Stimulated activated CD4-positive, alpha-beta T cell treated with anti-CD3 and anti-CD28 coated beads, TNF-alpha, amount 100 ng/mL, for 1 hour (primary cell): ENCODE measurements around the gene MLYCD.
"Not testable (repeated sequence)": the region's sequence is repeated elsewhere in the genome, so short reads cannot be mapped to it uniquely, and the experiment has no call there.

Experiments used
- DNase-seq, 3 donors: peaks; one replicate each; pipeline ENCODE4 v3.0.0-alpha.2; 2020; ENCODE audit warnings: low read depth in 3 of 3, low spot score in 1 of 3

Gene MLYCD

GRCh38 chr16:83939266-83939855 lies 40.4 kb downstream of the MLYCD start:
- no peak for DNase-seq

DNA sequence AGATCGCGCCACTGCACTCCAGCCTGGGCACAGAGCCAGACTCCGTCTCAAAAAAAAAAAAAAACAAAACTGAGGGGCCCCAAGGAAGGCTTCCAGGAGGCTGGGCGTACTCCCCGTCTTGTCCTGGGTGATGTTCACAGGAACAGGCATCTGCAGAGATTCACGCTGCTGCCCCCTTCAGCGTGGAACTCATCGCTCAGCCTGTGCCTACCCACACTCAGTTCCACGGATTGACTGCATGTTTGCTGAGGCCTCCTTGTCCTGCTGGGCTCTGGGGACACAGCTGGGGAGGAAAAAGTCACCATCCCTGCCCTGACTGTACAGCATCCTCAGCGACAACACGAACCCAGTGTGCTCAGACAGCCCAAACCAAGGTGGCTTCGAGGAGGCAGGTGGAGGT lies 41.2 kb downstream of the MLYCD start:
- no peak for DNase-seq

- DNase-seq = no peak
Measured at GRCh38 chr16:83940630-83941378, 41.9 kb downstream of the MLYCD start.

- not testable (repeated sequence) for DNase-seq
Measured at GRCh38 chr16:83941546-83941945, 42.6 kb downstream of the MLYCD start.

- no peak for DNase-seq
Measured at GRCh38 chr16:83942074-83942473, 43.2 kb downstream of the MLYCD start.

DNA sequence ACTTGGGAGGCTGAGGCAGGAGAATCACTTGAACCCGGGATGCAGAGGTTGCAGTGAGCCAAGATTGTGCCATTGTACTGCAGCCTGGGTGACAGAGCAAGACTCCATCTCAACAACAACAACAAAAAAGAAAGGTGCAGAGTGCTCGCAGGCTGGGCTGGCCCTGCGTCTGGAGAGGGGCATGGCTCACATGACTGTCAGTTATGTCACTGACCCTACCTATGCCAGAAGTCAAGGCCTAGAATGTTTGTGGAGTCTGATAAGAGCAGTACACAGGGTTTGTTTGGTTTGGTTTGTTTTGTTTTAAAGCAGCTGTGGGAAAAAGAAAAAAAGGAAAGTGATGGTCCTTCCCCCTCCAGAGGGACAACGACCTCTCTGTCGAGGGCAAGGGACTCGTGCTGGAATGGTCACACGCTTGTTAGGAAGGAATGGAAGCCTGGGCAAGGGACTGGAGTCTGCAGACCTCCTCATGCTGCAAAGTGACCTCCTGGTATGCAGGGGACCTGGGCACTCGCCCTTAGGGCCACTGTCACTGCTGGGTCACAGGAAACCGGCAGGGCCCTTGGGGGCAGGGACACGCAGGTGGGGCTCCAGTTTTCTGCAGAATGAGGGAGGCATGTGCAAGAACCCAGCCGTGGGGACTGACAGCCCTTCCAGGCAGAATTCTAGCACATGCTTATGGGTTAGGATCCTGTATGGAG lies 44.0 kb downstream of the MLYCD start:
- no peak for DNase-seq

GRCh38 chr16:83943516-83944050 lies 44.7 kb downstream of the MLYCD start:
- no peak for DNase-seq

- no peak for DNase-seq
Measured at GRCh38 chr16:83945587-83945986, 46.7 kb downstream of the MLYCD start.

- no peak for DNase-seq
Measured at GRCh38 chr16:83946154-83946780, 47.4 kb downstream of the MLYCD start.

DNA sequence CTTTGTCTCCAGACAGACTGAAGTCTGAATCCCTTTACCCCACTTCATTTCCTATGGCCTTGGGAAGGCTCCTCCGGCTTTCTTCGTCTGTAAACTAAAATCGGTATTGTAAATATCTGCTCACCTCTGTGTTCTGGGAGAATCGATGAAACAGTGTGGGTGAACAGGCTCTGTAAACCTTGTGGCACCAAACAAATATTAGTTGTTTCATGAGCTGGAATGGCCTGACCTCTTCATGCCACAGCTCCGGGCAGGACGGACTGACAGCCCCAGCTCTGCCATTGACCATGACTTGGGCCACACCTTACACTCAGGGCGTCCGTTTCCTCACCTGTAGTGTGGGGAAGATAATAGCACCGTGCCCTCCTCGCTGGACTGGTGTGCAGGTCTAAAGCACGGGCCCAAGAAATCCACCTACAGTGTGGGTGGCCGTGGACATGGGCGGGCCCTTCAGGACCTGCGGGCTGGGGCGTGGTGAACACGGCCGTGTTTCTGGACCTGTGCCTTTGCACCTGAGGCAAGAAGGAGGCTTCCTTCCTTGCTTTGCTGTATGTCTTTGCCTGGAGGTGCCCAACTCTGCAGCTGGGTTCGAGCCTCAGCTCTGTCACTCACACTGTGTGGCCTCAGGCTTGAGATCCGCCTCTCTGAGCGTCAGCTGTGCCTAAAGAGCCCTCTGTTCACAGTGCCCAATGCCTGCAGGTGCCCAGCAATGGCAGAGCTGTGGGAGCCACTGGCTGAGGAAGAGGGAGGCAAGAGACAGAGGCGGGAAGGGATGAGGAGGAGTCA lies 48.1 kb downstream of the MLYCD start:
- DNase-seq = no peak

- DNase-seq = no peak
Measured at GRCh38 chr16:83947642-83948234, 48.8 kb downstream of the MLYCD start.

DNA sequence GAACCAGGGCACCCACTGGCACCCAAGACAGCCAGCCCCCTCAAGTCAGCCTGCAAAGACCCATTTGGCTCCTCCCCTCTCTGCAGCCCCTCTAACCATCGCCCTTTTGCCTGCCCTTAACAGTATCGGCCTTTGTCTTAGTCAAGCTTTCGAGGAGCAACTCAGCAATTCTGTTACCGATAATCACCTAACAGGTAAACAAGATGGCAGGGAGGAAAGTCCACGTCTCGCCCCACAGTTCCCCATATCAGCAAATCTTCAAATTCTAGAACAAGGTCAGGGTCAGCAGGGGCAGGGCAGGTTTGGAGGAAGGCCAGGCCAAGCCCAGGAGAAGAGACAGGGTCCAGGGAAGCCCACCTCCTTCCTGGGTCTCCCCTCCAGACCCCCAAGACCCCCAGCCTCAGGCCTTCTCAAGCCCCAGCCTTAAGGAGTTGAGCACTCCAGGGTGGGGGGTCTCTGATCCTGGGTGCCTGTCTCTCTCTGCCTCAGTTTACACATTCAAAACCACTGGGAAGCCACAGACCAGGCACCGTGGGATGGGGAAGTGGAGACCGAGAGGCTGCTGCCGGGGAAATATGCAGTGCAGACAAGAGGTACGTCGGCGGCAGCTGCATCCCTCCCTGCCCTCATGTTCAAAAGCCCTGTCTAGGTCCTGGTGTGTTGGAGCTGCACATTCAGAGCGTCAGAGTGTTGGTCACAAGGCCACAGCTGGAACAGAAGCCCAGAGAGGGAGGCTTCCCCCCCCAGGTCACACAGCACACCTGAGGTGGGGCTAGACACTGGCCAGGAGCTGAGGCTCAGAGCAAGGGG lies 50.2 kb downstream of the MLYCD start:
- no peak for DNase-seq

GRCh38 chr16:83949724-83950001 lies 50.7 kb downstream of the MLYCD start:
- no peak for DNase-seq

- DNase-seq = not testable (repeated sequence)
Measured at GRCh38 chr16:83950862-83951399, 52.0 kb downstream of the MLYCD start.

- DNase-seq = no peak
Measured at GRCh38 chr16:83951544-83951943, 52.6 kb downstream of the MLYCD start.

GRCh38 chr16:83952587-83952939 lies 53.6 kb downstream of the MLYCD start:
- no peak for DNase-seq

GRCh38 chr16:83952940-83953795 lies 54.3 kb downstream of the MLYCD start, which contains the start of gene OSGIN1:
Gene OSGIN1, plus strand, starts transcription at chr16:83953240. Its CDS starts 4,432 bp downstream, at chr16:83957672.
- DNase-seq = peak in 1 of 3 donors; percentile 72

GRCh38 chr16:83953796-83954576 lies 55.1 kb downstream of the MLYCD start:
- DNase-seq = no peak
